PC-9 (cell line): Measurements from ENCODE around the gene CA12.

Experiments
- CTCF ChIP-seq: fragments of 200-600 bp; sonication (generic); conservative IDR thresholded peaks from 2 replicates; pipeline ENCODE4 v1.6.1; 2017; ENCODE audit warnings: mixed run types, antibody characterized with exemption, mild to moderate bottlenecking, moderate library complexity
- EZH2 ChIP-seq: fragments of 200-600 bp; sonication (generic); IDR thresholded peaks from 2 replicates; pipeline ENCODE4 v1.8.0; 2017; ENCODE audit warnings: antibody characterized with exemption, low read depth

GRCh38 chr15:63292241-63292640 lies 89.4 kb downstream of the CA12 start:
- TF ChIP-seq CTCF (no peak), EZH2 (no peak)
